HG02642 (cell line): Measurements from ENCODE around the gene ATG4A.

ENCODE experiments used
- ATAC-seq: cut with Tn5 transposase; IDR thresholded peaks from one replicate; pipeline ENCODE4 v1.9.1; 2021; ENCODE audit warnings: mild to moderate bottlenecking; ENCODE audit not compliant: unreplicated experiment, poor library complexity

Gene ATG4A

DNA sequence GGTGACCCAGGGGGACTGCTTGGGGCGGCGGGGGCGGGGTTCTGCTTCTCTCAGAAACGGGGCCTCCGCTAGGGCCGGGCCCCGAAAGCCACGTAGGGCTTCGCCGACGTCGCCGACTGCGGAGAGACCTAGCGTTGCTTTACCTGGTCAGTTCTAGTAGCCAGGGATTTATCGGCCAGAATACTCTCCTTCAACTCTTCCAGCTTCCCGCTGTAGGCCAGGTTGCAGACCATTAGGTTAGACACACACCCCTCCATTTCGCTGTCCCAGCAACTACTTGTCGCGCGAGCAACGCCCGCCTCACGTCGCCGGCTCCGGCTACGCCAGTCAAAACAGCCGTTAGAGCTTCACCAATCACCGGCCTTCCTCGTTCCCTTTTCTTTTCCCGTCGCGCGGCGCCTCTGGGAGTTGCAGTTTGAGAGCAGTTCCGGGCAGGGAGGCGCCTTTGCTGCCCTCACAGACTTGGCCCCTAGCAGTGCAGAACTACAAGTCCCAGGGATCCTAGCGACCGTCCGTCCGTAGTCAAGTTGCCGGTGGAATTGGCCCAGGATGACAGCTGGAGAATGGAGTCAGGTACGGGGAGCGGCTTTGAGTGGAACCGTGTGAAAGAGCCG is at the start of gene ATG4A, which contains the start of gene PSMD10:
TSS of gene ATG4A (plus strand) at position 515 of the 614 bp plus-strand sequence. CDS start at position 564, 49 bp downstream.
TSS of gene PSMD10 (minus strand) at position 279 of the 614 bp plus-strand sequence. CDS start at position 257, 22 bp downstream.
- peak; percentile 98 for ATAC-seq

DNA sequence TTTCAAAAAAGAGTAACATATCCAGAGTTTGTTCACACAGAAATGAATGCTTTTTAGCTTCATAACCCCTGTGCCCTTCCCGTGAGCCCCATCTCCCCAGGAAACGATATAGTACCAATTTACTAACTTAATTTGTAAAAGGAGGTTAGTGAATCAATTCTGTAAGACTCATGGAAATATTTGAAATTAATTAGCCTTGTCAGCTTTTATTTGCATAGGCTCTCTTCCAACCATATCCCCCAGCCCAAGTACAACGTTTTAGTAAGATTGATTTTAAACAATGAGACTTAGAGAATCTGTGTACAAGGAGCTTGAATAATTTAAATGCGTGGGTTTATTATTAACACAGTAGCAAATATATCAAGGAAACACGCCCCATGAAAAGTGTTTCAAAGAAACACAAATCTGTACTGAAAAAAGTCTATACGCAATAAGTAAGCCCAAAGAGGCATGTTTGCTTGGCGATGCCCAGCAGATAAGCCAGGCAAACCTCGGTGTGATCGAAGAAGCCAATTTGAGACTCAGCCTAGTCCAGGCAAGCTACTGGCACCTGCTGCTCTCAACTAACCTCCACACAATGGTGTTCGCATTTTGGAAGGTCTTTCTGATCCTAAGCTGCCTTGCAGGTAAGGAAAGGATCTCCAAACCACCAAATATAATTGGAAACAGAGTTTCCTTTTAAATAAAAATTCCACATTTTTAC is 46.9 kb upstream of the ATG4A start, which contains the start of gene VSIG1:
TSS of gene VSIG1 (plus strand) at position 512 of the 703 bp plus-strand sequence. CDS start at position 578, 66 bp downstream.
- ATAC-seq, result no peak

DNA sequence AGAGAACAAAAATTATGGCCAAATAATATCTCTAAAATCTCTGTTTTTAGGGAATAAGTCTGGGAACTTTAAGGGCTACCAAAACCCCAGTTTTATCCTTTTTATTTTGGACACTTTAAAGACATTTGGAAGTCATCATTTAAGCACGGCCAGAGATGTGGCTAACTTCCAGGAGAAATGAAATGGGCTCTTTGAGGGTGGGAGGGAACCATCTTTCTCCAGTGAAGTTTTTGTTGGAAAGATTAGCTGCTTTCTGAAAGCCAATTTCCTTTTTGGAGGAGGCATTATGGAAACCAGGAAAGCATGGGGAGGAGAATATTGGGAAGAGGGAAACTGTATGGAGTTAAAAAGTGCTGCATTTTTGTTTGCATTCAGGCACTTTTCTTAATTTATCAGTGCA is 41.9 kb upstream of the ATG4A start:
- no peak for ATAC-seq

- ATAC-seq, result no peak
Measured at GRCh38 chrX:108053218-108053617, 38.4 kb upstream of the ATG4A start.

DNA sequence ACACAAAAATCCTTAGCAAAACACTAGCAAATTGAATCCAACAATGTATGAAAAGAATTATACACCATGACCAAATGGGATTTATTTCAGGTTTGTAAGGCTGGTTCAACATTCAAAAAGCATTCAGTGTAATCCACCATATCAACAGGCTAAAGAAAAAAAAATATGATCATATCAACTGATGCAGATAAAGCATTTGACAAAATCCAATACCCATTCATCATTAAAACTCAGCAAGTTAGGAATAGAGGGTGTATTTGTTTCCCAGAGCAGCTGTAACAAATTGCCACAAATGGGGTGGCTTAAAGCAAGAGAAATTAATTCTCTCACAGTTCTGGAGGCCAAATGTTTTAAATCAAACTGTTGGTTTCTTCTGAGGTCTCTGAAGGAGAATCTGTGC is 36.0 kb upstream of the ATG4A start:
- ATAC-seq, result no peak

GRCh38 chrX:108059801-108060200 is 31.8 kb upstream of the ATG4A start:
- ATAC-seq, result no peak

GRCh38 chrX:108064001-108064400 is 27.6 kb upstream of the ATG4A start:
- ATAC-seq, result peak; percentile 42

DNA sequence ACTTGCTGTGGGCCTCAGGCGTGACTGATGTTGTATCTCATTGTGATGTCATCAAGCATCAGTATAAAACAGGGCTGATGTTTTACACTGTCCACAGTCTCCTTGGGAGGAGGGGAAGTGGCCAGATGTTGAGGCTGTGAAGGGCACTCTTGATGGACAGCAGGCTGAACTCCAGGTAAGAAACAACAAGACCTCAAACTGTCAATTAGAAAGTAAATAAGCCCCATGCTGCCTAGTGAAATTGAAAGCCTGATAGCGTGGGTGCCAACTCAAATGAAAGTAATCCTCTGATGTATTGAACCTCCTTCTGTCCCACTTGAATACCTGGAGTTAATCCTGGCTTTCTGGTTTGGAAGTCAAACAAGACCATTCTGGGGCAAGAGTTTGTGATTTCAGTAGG is 27.0 kb upstream of the ATG4A start:
- ATAC-seq, result peak; percentile 50

DNA sequence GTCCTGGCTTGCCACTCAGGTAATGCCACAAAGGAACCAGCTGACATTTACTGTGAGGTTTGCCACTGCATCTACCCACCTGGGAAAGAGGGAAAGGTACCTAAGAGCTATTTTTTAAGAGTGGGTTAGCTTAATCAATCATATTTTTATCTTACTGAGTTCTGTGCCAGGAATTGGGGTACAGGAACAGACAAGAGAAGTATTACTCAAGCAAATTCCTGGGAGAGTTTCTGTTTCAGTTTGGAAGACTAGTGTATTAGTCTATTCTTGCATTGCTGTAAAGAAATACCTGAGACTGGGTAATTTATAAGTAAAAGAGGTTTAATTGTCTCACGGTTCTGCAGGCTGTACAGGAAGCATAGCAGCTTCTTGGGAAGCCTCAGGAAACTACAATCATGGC is 23.5 kb upstream of the ATG4A start:
- ATAC-seq, result no peak

- no peak for ATAC-seq
Measured at GRCh38 chrX:108070891-108071290, 20.7 kb upstream of the ATG4A start.

- ATAC-seq, result no peak
Measured at GRCh38 chrX:108071578-108071977, 20.0 kb upstream of the ATG4A start.

DNA sequence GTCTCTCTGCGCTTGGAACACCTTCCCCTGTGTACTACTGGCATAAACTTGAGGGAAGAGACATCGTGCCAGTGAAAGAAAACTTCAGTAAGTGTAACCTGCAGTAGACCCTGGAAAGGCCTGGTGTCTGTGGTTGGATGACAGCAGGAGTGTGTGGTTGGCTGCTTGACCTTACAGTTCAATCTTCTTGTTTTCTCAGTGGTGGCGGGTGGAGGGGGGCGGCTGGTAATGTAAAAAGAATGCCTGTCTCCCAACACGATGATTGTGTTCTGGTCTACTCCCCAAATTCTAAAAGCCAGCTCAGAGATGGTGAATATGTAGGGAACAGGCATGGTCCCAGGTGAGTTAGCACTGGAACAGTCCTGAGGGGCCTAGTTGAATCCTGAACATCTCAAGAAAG is 18.8 kb upstream of the ATG4A start:
- no peak for ATAC-seq

DNA sequence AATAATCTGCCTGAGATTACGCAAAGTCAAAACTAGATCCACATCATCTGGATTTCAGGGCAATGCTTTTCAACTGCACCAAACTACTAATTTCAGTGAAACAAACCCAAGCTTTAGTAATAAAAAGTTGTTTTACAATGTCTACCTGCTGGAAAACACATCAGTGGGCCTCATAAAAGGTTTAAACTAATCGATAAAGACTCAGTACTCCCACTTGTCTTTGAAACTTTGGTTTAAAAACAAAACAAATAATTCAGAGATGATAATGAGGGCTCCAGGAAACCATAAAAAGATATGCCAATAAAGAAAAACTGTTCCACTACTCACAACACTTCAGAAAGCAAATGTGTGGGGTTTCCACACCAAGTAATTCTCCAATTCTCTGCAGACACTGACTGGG is 10.5 kb upstream of the ATG4A start:
- no peak for ATAC-seq

DNA sequence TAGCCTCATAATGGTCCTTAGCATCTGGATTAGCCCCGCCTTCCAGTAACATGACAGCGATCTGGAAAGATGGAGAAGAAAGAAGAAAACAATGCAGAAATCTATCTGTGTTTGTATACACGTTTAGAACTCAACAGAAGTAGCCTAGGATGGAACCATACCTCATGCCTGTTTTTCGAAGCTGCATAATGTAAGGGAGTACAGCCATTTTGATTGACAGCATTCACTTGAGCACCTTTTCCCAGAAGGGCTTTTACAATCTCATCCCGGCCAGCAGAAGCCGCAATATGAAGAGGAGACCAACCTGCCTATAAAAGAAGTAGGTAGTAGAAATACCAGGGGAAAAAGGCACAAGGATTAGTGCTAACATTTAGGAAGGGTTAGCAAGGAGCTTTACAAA is 3.8 kb upstream of the ATG4A start:
- no peak for ATAC-seq

DNA sequence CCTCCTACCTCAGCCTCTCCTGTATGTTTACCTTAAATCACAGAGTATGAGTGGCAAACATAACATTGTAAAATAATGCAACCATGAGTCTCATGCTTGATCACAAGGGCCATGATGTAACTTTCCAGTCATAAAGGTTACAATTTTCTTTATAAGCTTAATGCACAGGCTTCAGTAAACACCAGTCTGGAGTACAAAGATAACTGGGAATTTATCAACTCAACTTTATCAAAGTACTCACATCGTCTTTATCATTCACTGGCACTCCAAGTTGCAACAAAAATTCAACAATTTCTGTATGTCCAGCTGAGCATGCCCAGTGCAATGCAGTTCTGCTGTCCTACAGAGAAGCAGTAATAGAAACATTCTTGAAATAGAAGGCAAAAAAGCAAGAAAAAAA is 3.1 kb upstream of the ATG4A start:
- no peak for ATAC-seq

DNA sequence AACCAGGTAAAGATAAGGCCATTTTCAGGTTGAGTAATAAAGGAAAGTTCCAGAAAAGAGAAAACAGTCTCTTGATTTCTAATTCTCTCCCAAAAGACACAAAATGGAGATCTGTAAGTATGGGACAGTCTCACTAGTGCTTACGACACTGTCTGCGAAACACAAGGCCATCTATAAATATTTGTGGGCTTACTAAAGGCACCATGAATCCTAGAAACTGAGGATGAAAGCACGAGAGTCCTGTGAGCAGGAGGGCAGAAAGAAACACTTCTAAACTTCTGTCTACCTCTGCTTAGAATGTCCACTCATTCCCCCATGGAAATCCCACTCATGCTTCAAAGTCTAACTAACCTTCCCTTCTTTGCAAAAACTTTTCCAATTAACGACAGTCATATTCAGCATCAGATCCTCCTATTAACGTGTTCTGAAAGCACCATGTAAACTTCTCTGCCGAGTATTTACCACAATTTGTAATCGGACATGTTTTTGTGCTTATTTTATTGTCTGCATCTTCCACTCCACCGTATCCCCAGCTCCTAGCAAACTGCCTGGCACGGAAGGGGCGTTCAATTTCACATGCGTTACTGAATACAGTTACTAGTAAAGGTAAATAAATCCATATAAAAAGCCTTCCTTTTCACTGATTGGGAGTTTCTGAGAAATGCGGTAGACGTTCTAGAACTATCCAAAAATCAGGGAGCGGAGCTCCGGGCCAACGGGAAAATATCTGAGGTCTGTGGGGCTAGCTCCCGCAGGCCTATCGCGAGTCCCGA is 901 bp upstream of the ATG4A start:
- no peak for ATAC-seq

- peak; percentile 47 for ATAC-seq
Measured at GRCh38 chrX:108091878-108092291, 307 bp downstream of the ATG4A start.

DNA sequence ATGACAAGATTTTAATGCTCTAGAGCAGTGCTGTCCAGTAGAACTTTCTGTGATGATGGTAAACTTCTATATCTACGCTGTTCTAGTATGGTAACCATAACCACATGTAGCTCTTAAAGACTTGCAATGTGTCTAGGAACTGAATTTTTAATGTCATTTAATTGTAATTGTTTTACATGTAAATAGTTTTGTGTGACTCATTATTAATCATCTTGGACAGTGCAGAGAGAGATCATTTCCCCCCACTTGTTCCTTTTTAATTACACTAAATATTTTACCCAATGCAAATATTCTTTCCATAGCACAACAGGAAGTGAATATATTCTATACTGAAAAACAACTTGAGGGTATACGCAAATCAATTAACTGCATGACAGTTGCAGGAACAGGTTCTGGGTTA is 5.8 kb downstream of the ATG4A start:
- ATAC-seq, result no peak

DNA sequence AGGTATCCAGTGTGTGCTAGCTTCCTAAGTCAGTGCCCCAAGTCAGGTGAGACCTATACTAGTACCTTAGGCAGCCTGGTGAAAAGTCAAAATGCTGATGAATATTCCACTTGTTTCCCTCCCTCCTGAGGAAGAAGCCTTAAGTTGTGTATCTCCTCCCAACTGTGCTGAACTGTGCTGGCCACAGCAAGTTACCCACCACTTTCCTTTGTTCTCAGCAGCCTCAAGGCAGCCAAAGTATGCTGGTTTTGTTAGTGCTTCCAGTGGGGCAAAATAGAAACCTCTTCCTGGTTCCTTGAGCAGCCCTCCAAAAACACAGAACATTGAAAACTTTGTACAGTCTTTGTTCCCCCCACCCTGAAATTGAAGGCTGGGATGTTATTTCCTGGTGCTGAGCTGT is 13.9 kb downstream of the ATG4A start:
- ATAC-seq, result no peak

DNA sequence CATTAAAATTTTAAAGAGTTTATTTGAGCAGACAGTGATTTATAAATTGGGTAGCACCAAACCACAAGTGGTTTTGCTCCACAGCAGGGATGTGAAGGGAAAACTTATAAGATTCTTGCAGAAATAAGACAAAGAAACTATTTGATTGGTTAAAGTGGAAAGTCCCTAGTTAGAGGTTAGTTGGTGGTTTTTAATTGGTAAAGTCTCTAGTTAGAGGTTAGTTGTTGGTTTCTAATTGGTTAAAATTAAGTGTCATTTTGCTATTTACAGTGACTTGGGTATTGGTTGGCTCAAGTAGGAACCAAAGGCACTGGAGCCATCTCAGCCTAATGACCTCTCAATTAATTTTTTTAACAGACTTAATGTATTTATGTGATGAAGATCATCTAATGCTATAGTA is 23.0 kb downstream of the ATG4A start:
- no peak for ATAC-seq

DNA sequence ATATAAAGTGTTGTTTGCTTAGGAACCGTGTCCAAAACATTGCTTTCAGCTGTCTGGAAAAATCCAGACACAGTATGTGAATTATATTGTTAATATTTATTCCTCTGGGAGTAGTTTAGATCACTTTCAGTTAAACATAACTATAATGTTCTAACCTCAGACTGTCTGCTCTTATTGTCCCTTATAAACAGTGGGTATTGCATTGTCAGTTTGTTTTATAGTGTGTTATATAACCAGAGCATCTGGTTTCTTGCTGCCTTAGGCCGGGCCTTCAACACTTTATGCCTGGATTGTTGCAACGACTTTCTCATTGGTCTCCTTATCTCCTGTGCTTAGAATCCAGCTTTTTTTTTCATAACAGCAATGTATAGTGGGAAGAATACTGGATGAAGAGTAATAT is 26.4 kb downstream of the ATG4A start:
- no peak for ATAC-seq
